Ureter (tissue), 1 donor: ENCODE data around the gene FGD3. TPM values are rescaled to one million over a fixed set of nuclear protein-coding genes. Genes with fewer than 3 reads are reported as not detected.
"Not testable (repeated sequence)": the region's sequence is repeated elsewhere in the genome, so short reads cannot be mapped to it uniquely, and the experiment has no call there.

Source experiments
- DNase-seq: peaks from one replicate; pipeline ENCODE4 v3.0.0-alpha.2; 2020; ENCODE audit warnings: low spot score
- total RNA-seq: library from RNA; stranded (reverse); gene quantifications from one replicate; pipeline ENCODE4 v1.2.4, GENCODE V29; 2023
- donor health status: DM: yes; HTN: yes; CAD: no.

The FGD3 gene
- total RNA-seq, 1 donor from 2014 or later: 55.4 TPM

GRCh38 chr9:92977279-92977678 is 30.0 kb downstream of the FGD3 start:
- no peak for DNase-seq

- DNase-seq: no peak
These were observed 31.1 kb downstream of the FGD3 start for GRCh38 chr9:92978345-92978875.

- DNase-seq: no peak
These were observed 32.1 kb downstream of the FGD3 start for GRCh38 chr9:92979283-92980056.

GRCh38 chr9:92980085-92980745 is 32.9 kb downstream of the FGD3 start:
- DNase-seq: no peak

GRCh38 chr9:92982130-92982529 is 34.8 kb downstream of the FGD3 start:
- DNase-seq: no peak

GRCh38 chr9:92983984-92984589 is 36.8 kb downstream of the FGD3 start:
- DNase-seq: no peak

GRCh38 chr9:92984976-92985375 is 37.7 kb downstream of the FGD3 start:
- DNase-seq: no peak

- DNase-seq: no peak
These were observed 39.1 kb downstream of the FGD3 start for GRCh38 chr9:92986176-92987119.

GRCh38 chr9:92988215-92988768 is 41.0 kb downstream of the FGD3 start:
- DNase-seq: no peak

- DNase-seq: no peak
These were observed 42.2 kb downstream of the FGD3 start for GRCh38 chr9:92989561-92989960.

- DNase-seq: no peak
These were observed 43.1 kb downstream of the FGD3 start for GRCh38 chr9:92990461-92990860.

- no peak for DNase-seq
These were observed 45.2 kb downstream of the FGD3 start for GRCh38 chr9:92992549-92992948.

- not testable (repeated sequence) for DNase-seq
These were observed 51.5 kb downstream of the FGD3 start for GRCh38 chr9:92998871-92999270.

- no peak for DNase-seq
These were observed 53.7 kb downstream of the FGD3 start for GRCh38 chr9:93001031-93001430.

- DNase-seq: no peak
These were observed 55.4 kb downstream of the FGD3 start for GRCh38 chr9:93002700-93003099.

- DNase-seq: peak; percentile 71
These were observed 56.5 kb downstream of the FGD3 start for GRCh38 chr9:93003552-93004407.

- DNase-seq: no peak
These were observed 57.2 kb downstream of the FGD3 start for GRCh38 chr9:93004561-93004960.

- no peak for DNase-seq
These were observed 58.6 kb downstream of the FGD3 start for GRCh38 chr9:93005876-93006275.

- DNase-seq: no peak
These were observed 60.3 kb downstream of the FGD3 start for GRCh38 chr9:93007529-93008058.

- DNase-seq: no peak
These were observed 61.1 kb downstream of the FGD3 start for GRCh38 chr9:93008457-93008856.
